ENCODE data around the gene USP32. TPM values are rescaled to one million over a fixed set of nuclear protein-coding genes. Genes with fewer than 3 reads are reported as not detected.

Gene USP32
- total and polyA plus RNA-seq, 4 donors: 11.6 to 103 (median 42.9) TPM

- no peak overlapping the region for H3K27ac ChIP-seq (ENCODE audit: low read depth in 1 of 2, low read length in 2 of 2)
- DNase-seq (ENCODE audit: low spot score): no peak
- H3K4me1 ChIP-seq (ENCODE audit: control insufficient read depth in 4 of 4, insufficient read depth in 4 of 4, low read length in 3 of 4): no peaks in the 10 kb centered on the region
- WGBS: 88% methylated on average over 8 of the region's 8 CpGs
- TF ChIP-seq HNF4G (IDR thresholded peaks at IDR 0.05): no peak
- TF ChIP-seq CTCF (IDR thresholded peaks at IDR 0.05; ENCODE audit: low read depth, low read length, missing input control): no peak
- TF ChIP-seq JUND (IDR thresholded peaks at IDR 0.05): no peak
- TF ChIP-seq HNF4A (conservative IDR thresholded peaks at IDR 0.05): no peak
- no peak for TF ChIP-seq RXRA (IDR thresholded peaks at IDR 0.05)
- no peak for TF ChIP-seq TAF1 (conservative IDR thresholded peaks at IDR 0.05)
- no peak for TF ChIP-seq EGR1 (IDR thresholded peaks at IDR 0.05; ENCODE audit: low read depth in 2 of 2)
- TF ChIP-seq, protein P1, sequence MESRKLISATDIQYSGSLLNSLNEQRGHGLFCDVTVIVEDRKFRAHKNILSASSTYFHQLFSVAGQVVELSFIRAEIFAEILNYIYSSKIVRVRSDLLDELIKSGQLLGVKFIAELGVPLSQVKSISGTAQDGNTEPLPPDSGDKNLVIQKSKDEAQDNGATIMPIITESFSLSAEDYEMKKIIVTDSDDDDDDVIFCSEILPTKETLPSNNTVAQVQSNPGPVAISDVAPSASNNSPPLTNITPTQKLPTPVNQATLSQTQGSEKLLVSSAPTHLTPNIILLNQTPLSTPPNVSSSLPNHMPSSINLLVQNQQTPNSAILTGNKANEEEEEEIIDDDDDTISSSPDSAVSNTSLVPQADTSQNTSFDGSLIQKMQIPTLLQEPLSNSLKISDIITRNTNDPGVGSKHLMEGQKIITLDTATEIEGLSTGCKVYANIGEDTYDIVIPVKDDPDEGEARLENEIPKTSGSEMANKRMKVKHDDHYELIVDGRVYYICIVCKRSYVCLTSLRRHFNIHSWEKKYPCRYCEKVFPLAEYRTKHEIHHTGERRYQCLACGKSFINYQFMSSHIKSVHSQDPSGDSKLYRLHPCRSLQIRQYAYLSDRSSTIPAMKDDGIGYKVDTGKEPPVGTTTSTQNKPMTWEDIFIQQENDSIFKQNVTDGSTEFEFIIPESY (IDR thresholded peaks at IDR 0.05): no peak
- TF ChIP-seq YY1 (IDR thresholded peaks at IDR 0.05): no peak
- TF ChIP-seq NR2F2 (IDR thresholded peaks at IDR 0.05): no peak
- TF ChIP-seq ATF3 (IDR thresholded peaks at IDR 0.05): no peak
- TF ChIP-seq FOXA1 (IDR thresholded peaks at IDR 0.05): no peak
- TF ChIP-seq RAD21 (IDR thresholded peaks at IDR 0.05): no peak
- H3K36me3 ChIP-seq (ENCODE audit: control insufficient read depth in 4 of 4, insufficient read depth in 3 of 4, low read depth in 1 of 4, low read length in 3 of 4): no peaks in the 10 kb centered on the region
- H3K9ac ChIP-seq (ENCODE audit: low read depth in 1 of 2, low read length in 2 of 2): no peak overlapping the region
- H3K9me3 ChIP-seq (ENCODE audit: control insufficient read depth in 4 of 4, low read length in 3 of 4): no peaks in the 10 kb centered on the region
- no peak overlapping the region for H3K4me3 ChIP-seq (ENCODE audit: low read depth in 1 of 3, low read length in 3 of 3)
- H3K27me3 ChIP-seq (ENCODE audit: control insufficient read depth in 4 of 4, insufficient read depth in 4 of 4, low read length in 3 of 4): peaks cover 0 to 2% (median 0%) of the 10 kb centered on the region in 4 donors
Measured at GRCh38 chr17:60156746-60157145, 235.2 kb downstream of the USP32 start.

DNA sequence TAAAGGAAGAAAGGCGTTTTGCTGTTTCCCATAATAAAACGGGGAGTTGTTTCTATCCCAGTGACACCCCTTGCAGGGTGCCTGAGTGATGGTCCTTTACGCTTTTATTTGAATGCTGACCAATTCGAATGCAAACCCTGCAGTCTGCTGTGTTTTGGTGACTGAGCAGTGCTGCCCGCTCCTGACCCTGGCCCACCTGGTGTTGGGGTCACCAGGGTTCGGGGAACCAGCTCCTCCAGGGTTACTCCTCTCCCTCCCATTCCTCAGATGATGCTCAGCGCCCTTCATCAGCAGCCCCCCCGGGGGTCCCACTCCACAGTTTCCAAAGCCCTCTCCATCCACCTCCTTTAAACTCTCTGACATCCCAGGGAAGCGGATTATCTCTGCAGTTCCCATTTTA lies 236.1 kb downstream of the USP32 start:
- no peak overlapping the region for H3K9ac ChIP-seq (ENCODE audit: low read depth in 1 of 2, low read length in 2 of 2)
- peaks cover 0 to 1% (median 0%) of the 10 kb centered on the region in 4 donors for H3K4me1 ChIP-seq (ENCODE audit: control insufficient read depth in 4 of 4, insufficient read depth in 4 of 4, low read length in 3 of 4)
- H3K36me3 ChIP-seq (ENCODE audit: control insufficient read depth in 4 of 4, insufficient read depth in 3 of 4, low read depth in 1 of 4, low read length in 3 of 4): no peaks in the 10 kb centered on the region
- WGBS: 75% methylated on average over 9 of the region's 9 CpGs
- TF ChIP-seq NR2F2 (IDR thresholded peaks at IDR 0.05): no peak
- no peak for TF ChIP-seq REST (IDR thresholded peaks at IDR 0.05)
- TF ChIP-seq FOXA1 (IDR thresholded peaks at IDR 0.05): no peak
- no peak for TF ChIP-seq SP1 (IDR thresholded peaks at IDR 0.05)
- no peak for TF ChIP-seq ATF3 (IDR thresholded peaks at IDR 0.05)
- TF ChIP-seq HNF4A (conservative IDR thresholded peaks at IDR 0.05): no peak
- TF ChIP-seq YY1 (IDR thresholded peaks at IDR 0.05): no peak
- TF ChIP-seq CTCF (IDR thresholded peaks at IDR 0.05; ENCODE audit: low read depth, low read length, missing input control): no peak
- no peak for TF ChIP-seq RAD21 (IDR thresholded peaks at IDR 0.05)
- TF ChIP-seq, protein P1 (IDR thresholded peaks at IDR 0.05): no peak
- no peak for TF ChIP-seq FOXA2 (IDR thresholded peaks at IDR 0.05)
- no peak for TF ChIP-seq JUND (IDR thresholded peaks at IDR 0.05)
- TF ChIP-seq RXRA (IDR thresholded peaks at IDR 0.05): no peak
- no peaks in the 10 kb centered on the region for H3K9me3 ChIP-seq (ENCODE audit: control insufficient read depth in 4 of 4, low read length in 3 of 4)
- H3K27me3 ChIP-seq (ENCODE audit: control insufficient read depth in 4 of 4, insufficient read depth in 4 of 4, low read length in 3 of 4): peaks cover 0 to 7% (median 0%) of the 10 kb centered on the region in 4 donors
- DNase-seq (ENCODE audit: low spot score): no peak
- H3K27ac ChIP-seq (ENCODE audit: low read depth in 1 of 2, low read length in 2 of 2): no peak overlapping the region
- H3K4me3 ChIP-seq (ENCODE audit: low read depth in 1 of 3, low read length in 3 of 3): no peak overlapping the region
